T follicular helper cell (primary cell): ENCODE results near the gene DPH7.
"Not testable (repeated sequence)": the region's sequence is repeated elsewhere in the genome, so short reads cannot be mapped to it uniquely, and the experiment has no call there.

ENCODE experiments used
- DNase-seq: peaks from one replicate; pipeline ENCODE4 v3.0.0-alpha.2; 2020; ENCODE audit warnings: low read depth

The DPH7 gene

DNA sequence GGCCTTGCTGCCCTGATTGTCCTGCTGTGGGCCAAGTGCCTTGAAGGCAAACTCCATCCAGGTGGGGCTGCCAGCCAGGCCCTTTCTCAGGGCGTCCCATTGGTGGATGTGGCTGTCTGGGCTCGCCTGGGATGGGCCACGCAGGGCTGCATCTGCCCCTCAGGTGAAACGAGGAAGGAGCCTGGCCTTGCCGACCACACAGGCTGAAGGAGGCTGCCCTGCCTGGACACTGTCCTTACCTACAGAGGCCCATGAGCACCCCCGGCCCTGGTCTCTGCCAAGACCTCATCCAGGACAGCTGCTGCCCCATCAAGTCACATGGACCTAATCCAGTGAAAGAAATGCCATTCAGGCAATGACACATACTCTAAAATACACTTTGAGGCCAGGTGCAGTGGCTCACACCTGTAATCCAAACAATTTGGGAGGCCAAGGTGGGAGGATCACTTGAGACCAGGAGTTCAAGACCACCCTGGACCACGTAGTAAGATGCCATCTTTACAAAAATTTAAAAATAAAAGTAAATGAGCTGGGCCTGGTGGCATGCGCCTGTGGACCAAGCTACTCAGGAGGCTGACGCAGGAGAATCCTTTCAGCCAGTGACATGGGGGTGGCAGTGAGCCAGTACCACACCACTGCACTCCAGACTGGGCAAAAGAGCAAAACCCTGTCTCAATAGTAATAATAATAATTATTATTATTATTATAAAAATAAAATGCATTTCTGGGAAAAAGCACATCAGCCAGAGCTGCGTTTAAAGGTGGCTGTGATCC lies 62.4 kb downstream of the DPH7 start:
- no peak for DNase-seq

DNA sequence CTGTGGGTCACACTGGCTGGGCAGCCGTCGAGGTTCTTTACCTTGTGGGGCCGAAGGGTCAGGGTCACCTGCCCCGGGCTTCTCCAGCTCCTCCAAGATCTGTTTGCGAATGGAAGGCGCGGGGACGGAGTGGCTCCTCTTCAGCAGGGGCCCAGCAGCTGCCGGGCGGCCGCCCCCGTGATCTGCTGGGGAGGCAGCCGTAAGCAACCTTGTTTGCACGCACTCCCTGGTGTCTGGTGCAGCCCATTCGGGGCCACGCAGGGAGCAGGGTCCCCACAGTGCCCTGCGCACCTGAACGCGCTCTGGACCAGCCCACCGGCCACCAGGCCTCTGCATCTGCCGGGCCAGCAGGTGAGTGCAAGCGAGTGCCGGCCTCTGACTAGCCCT lies 63.4 kb downstream of the DPH7 start:
- DNase-seq: no peak

DNA sequence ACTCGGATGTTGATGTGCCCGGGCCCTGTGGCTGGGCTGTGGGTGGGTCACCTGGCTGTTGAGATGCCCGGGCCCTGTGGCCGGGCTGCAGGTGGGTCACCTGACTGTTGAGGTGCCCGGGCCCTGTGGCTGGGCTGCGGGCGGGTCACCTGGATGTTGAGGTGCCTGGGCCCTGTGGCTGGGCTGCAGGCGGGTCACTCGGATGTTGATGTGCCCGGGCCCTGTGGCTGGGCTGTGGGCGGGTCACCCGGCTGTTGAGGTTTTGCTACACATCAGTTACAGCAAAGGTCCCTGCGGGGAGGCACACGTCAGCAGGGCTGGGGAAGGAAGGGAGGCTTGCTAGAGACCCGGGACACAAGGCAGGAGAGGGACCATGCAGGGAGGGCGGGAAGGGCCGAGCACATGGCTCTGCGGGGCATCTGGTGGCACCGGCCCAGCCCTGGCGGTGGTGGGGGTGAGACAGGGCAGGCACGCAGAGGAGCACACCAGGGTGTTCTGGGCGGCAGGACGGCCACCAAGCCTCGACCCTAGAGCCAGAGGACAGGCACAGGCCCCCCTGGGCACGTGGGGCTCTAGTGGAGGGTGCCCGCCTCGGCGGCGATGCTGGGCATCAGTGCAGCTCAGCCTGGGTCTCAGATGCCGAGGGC lies 63.9 kb downstream of the DPH7 start:
- no peak for DNase-seq

DNA sequence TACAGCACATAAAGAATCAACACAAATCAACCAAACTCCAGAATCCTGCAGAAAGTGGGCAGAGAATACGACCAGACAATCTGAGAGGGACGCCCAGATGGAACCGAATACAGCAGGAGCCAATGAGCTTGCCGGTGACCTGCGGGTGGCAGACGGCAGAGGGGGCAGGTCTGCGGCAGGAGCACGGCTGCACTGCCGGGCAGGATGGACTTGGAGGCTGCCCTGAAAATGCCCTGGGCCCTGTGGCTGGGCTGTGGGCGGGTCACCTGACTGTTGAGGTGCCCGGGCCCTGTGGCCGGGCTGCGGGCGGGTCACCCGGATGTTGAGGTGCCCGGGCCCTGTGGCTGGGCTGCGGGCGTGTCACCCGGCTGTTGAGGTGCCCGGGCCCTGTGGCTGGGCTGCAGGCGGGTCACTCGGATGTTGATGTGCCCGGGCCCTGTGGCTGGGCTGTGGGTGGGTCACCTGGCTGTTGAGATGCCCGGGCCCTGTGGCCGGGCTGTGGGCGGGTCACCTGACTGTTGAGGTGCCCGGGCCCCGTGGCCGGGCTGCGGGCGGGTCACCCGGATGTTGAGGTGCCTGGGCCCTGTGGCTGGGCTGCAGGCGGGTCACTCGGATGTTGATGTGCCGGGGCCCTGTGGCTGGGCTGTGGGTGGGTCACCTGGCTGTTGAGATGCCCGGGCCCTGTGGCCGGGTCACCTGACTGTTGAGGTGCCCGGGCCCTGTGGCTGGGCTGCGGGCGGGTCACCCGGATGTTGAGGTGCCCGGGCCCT lies 64.7 kb downstream of the DPH7 start:
- DNase-seq: not testable (repeated sequence)

DNA sequence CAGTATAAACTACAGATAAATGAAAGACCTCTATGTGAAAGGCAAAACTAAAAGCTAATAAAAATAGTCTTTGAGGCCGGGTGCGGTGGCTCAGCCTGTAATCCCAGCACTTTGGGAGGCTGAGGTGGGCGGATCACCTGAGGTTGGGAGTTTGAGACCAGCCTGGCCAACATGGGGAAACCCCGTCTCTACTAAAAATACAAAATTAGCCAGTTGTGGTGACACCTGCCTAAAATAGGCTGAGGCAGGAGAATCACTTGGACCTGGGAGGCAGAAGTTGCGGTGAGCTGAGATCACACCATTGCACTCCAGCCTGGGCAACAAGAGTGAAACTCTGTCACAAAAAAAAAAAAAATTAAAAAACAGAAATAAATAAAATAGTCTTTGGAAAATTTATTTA lies 65.6 kb downstream of the DPH7 start:
- not testable (repeated sequence) for DNase-seq

DNA sequence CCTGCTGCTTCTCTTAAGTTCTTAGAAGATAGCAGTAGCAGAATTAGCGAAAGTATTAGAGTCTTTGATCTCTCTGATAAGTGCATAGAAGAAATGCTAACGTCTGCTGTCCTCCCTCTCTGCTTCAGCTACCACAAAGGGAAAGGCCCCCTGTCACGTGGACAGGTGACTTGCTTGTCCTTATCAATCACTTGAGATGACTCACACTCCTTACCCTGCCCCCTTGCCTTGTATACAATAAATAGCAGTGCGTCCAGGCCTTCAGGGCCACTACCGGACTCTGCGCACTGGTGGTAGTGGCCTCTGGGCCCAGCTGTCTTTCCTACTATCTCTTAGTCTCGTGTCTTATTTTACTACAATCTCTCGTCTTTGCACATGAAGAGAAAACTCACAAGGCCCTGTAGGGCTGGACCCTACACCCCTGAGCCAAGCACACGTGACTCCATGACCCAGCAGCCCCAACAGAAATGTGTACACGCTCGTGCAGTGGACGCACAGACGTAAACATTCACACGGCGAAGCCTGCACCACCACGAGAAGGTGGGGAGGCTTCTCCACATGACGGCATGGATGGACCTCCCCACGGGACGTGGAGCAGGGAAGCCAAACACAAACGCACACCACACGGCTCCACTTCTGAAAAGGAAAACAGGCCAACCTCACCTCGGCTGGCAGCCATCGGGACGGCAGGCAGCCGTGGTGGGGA lies 66.8 kb downstream of the DPH7 start:
- DNase-seq: no peak

DNA sequence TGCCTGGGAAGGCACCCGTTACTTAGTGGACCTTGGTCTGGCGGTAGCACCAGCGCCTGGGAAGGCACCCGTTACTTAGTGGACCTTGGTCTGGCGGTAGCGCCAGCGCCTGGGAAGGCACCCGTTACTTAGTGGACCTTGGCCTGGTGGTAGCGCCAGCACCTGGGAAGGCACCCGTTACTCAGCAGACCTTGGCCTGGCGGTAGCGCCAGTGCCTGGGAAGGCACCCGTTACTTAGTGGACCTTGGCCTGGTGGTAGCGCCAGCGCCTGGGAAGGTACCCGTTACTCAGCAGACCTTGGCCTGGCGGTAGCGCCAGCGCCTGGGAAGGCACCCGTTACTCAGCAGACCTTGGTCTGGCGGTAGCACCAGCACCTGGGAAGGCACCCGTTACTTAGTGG lies 67.6 kb downstream of the DPH7 start:
- DNase-seq: not testable (repeated sequence)

DNA sequence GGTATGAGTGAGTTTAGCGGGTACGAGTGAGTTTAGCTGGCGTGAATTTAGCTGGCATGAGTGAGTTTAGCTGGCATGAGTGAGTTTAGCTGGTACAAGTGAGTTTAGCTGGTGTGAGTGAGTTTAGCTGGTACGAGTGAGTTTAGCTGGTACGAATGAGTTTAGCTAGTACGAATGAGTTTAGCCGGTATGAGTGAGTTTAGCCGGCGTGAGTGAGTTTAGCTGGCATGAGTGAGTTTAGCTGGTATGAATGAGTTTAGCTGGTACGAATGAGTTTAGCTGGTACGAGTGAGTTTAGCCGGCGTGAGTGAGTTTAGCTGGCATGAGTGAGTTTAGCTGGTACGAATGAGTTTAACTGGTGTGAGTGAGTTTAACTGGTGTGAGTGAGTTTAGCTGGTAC lies 69.5 kb downstream of the DPH7 start:
- DNase-seq: no peak

DNA sequence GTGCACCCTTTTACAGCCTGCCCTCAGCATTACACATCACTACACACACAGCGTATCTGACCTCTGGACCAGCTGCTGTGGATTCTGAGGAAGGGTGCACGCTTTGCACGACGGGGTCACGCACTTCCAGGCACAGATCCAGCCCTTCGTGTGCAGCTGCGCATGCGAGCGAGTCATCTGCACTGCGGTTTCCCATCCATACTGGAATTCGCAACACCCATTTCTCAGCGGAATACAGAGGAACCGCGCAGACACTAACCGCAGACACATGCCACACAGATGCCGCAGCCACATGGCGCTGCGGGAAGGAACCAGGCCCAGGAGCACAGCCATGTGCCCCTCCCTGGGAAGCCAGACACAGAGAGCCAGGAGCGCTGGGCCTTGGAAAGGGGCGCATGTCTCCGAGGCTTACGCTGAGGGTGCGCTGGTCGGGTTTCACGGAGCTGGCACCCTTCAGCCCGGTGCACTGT lies 72.0 kb downstream of the DPH7 start:
- no peak for DNase-seq

DNA sequence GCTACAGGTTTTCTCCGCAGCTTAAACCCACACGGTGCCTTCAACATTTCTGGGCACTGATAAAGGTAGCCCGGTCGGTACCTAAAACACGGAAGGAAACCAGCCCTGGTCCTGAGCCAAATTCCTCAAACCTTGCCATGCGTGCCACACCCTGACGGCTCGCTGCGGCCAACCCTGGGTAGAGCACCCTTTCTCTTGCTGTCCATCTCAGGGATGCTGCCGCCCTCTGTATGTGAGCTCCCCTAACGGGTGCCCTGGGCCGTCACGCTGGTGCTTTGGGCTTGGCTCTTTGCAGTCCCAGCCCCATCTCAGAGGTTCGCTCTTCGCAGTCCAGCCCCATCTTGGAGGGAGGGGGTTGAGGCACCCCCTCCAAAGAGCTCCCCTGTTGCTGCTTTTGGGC lies 72.5 kb downstream of the DPH7 start:
- DNase-seq: no peak

DNA sequence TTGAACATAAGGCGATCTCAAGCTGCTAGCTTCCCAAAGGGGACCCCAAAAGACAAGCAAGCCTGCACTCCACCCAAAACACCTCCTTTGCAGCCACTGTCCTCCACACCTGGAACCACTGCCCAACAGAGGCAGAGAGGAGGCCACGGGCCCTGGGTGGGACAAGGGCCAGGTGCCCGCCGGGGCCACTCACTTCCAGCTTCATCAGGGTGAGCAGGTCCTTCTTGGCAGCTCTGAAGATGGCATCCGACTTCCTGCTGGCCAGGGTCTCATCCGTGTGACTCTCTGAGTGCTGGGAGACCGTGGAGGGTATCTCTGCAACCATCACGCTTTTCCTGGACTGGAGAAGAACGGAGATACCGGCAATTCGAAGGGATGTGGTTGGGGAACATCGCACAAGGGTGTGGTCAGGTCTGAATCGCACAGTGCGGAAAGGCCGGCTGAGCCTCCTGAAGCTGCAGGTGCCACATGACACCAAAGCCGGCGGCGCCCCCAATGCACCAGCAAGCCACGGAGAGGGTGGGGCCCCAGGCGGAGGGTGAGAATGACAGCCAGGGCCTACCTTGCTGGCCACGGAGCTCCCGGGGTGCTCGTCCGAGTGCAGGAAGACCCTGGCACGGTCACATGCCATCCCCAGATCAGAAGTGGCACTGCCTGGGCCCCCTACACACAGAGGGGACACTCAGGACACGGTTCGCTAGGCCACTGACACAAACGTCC lies 73.1 kb downstream of the DPH7 start:
- no peak for DNase-seq
